Measurements from ENCODE around the gene PRSS48.
"Not testable (repeated sequence)": the region's sequence is repeated elsewhere in the genome, so short reads cannot be mapped to it uniquely, and the experiment has no call there.

PRSS48 gene

GRCh38 chr4:151318307-151319006 is 41.5 kb downstream of the PRSS48 start:
- DNase-seq, result no peak
- TF ChIP-seq CTCF (IDR thresholded peaks at IDR 0.05; ENCODE audit: borderline replicate concordance, extremely low read depth, low read length, poor library complexity, severe bottlenecking) (no peak), EZH2 (IDR thresholded peaks at IDR 0.05; ENCODE audit: borderline replicate concordance, low read depth, low read length, severe bottlenecking) (no peak)
- no peak for ATAC-seq (ENCODE audit: insufficient read depth, low read depth)
- H3K27me3 ChIP-seq (ENCODE audit: insufficient read depth, low read length, poor library complexity), result no peaks in the 10 kb centered on the region
- no peak overlapping the region for H3K9ac ChIP-seq (ENCODE audit: low read depth, low read length)
- no peak overlapping the region for H3K4me3 ChIP-seq (ENCODE audit: low read depth in 1 of 2, low read length in 2 of 2)
- H3K9me3 ChIP-seq (ENCODE audit: insufficient read depth, low read length, severe bottlenecking), result no peaks in the 10 kb centered on the region
- H2AFZ ChIP-seq (ENCODE audit: low read depth, low read length), result no peak overlapping the region
- no peak overlapping the region for H3K4me2 ChIP-seq (ENCODE audit: insufficient read depth, low read length)
- H3K36me3 ChIP-seq (ENCODE audit: insufficient read depth, low read length), result no peaks in the 10 kb centered on the region
- H3K4me1 ChIP-seq (ENCODE audit: insufficient read depth, low read length), result no peaks in the 10 kb centered on the region
- H3K79me2 ChIP-seq (ENCODE audit: insufficient read depth, low read length), result no peaks in the 10 kb centered on the region
- H4K20me1 ChIP-seq (ENCODE audit: insufficient read depth, low read length), result no peaks in the 10 kb centered on the region
- H3K27ac ChIP-seq (ENCODE audit: low read length), result no peak overlapping the region

GRCh38 chr4:151319490-151319889 is 42.5 kb downstream of the PRSS48 start:
- DNase-seq (no peak), ATAC-seq (ENCODE audit: insufficient read depth, low read depth) (no peak)
- H3K4me1 ChIP-seq (ENCODE audit: insufficient read depth, low read length), result no peaks in the 10 kb centered on the region

DNA sequence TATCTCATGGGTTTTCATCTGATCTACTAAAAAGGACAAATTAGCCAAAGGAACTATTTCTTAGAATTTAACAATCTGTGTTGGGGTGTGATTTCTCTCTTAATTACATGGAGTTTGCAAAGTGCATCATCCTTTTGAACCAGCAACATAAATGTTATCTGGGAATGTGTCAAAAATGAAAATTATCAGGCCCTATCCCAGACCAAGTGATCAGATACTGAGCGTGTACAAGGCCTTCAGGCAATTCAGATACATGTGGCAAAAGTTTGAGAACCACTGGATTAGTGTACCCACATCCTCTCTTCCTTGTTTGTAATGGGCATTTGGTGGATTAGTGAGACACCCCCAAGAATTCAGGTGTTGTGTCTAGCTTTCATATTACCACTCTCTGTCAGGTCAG is 44.6 kb downstream of the PRSS48 start:
- Histone ChIP-seq H3K4me1 (ENCODE audit: insufficient read depth, low read length) (no peaks in the 10 kb centered on the region), H3K79me2 (ENCODE audit: insufficient read depth, low read length) (no peaks in the 10 kb centered on the region), H2AFZ (ENCODE audit: low read depth, low read length) (no peak overlapping the region), H3K9me3 (ENCODE audit: insufficient read depth, low read length, severe bottlenecking) (no peaks in the 10 kb centered on the region), H3K36me3 (ENCODE audit: insufficient read depth, low read length) (no peaks in the 10 kb centered on the region), H3K27ac (ENCODE audit: low read length) (no peak overlapping the region), H3K9ac (ENCODE audit: low read depth, low read length) (no peak overlapping the region), H3K27me3 (ENCODE audit: insufficient read depth, low read length, poor library complexity) (no peaks in the 10 kb centered on the region), H4K20me1 (ENCODE audit: insufficient read depth, low read length) (no peaks in the 10 kb centered on the region), H3K4me2 (ENCODE audit: insufficient read depth, low read length) (no peak overlapping the region), H3K4me3 (ENCODE audit: low read depth in 1 of 2, low read length in 2 of 2) (no peak overlapping the region)
- TF ChIP-seq CTCF (IDR thresholded peaks at IDR 0.05; ENCODE audit: borderline replicate concordance, extremely low read depth, low read length, poor library complexity, severe bottlenecking), result no peak
- no peak for TF ChIP-seq EZH2 (IDR thresholded peaks at IDR 0.05; ENCODE audit: borderline replicate concordance, low read depth, low read length, severe bottlenecking)
- ATAC-seq (ENCODE audit: insufficient read depth, low read depth) (no peak), DNase-seq (no peak)

More at GRCh38 chr4:151319490-151319889, 42.5 kb downstream of the PRSS48 start:
- no peak overlapping the region for H3K4me3 ChIP-seq (ENCODE audit: low read depth in 1 of 2, low read length in 2 of 2)
- no peaks in the 10 kb centered on the region for H3K79me2 ChIP-seq (ENCODE audit: insufficient read depth, low read length)
- no peak overlapping the region for H3K9ac ChIP-seq (ENCODE audit: low read depth, low read length)
- H3K4me2 ChIP-seq (ENCODE audit: insufficient read depth, low read length), result no peak overlapping the region
- H3K27me3 ChIP-seq (ENCODE audit: insufficient read depth, low read length, poor library complexity), result no peaks in the 10 kb centered on the region
- TF ChIP-seq EZH2 (IDR thresholded peaks at IDR 0.05; ENCODE audit: borderline replicate concordance, low read depth, low read length, severe bottlenecking) (no peak), CTCF (IDR thresholded peaks at IDR 0.05; ENCODE audit: borderline replicate concordance, extremely low read depth, low read length, poor library complexity, severe bottlenecking) (no peak)
- H3K36me3 ChIP-seq (ENCODE audit: insufficient read depth, low read length), result no peaks in the 10 kb centered on the region
- no peaks in the 10 kb centered on the region for H3K9me3 ChIP-seq (ENCODE audit: insufficient read depth, low read length, severe bottlenecking)
- no peak overlapping the region for H2AFZ ChIP-seq (ENCODE audit: low read depth, low read length)
- no peaks in the 10 kb centered on the region for H4K20me1 ChIP-seq (ENCODE audit: insufficient read depth, low read length)
- no peak overlapping the region for H3K27ac ChIP-seq (ENCODE audit: low read length)

- not testable (repeated sequence) for ATAC-seq (ENCODE audit: insufficient read depth, low read depth); DNase-seq; H3K9me3 ChIP-seq (ENCODE audit: insufficient read depth, low read length, severe bottlenecking); H3K9ac ChIP-seq (ENCODE audit: low read depth, low read length); H3K27me3 ChIP-seq (ENCODE audit: insufficient read depth, low read length, poor library complexity); H4K20me1 ChIP-seq (ENCODE audit: insufficient read depth, low read length); H3K4me2 ChIP-seq (ENCODE audit: insufficient read depth, low read length); H3K4me3 ChIP-seq (ENCODE audit: low read depth in 1 of 2, low read length in 2 of 2); H3K4me1 ChIP-seq (ENCODE audit: insufficient read depth, low read length); H3K27ac ChIP-seq (ENCODE audit: low read length); H2AFZ ChIP-seq (ENCODE audit: low read depth, low read length); H3K36me3 ChIP-seq (ENCODE audit: insufficient read depth, low read length); H3K79me2 ChIP-seq (ENCODE audit: insufficient read depth, low read length)
Observed at GRCh38 chr4:151322161-151322560, 45.2 kb downstream of the PRSS48 start.

Measured in DND-41 (cell line).